Caco-2 (cell line): ENCODE measurements around the gene ASTN2. TPM values are rescaled to one million over a fixed set of nuclear protein-coding genes. Genes with fewer than 3 reads are reported as not detected.
A peak's percentile ranks its signal among the peaks of the same experiment; 100 is the strongest.

Experiments used
- BruUV-seq: library from RNA; stranded (reverse); fragments of 400-500 nt; replicated peaks from 2 replicates; lab custom pipeline; 2021; lab: Mats Ljungman, UMichigan
- CTCF ChIA-PET: fragments of 300-600 bp; sonication (Branson Sonifier 250); formaldehyde crosslinking; loops from one replicate; lab custom pipeline; 2022; ENCODE audit warnings: antibody characterized with exemption; lab: Charles Lee
- POLR2A ChIA-PET: fragments of 300-600 bp; sonication (Branson Sonifier 250); formaldehyde crosslinking; loops from one replicate; lab custom pipeline; 2022; ENCODE audit warnings: antibody characterized with exemption; lab: Charles Lee
- DNase-seq, 2 experiments: peaks; one replicate each; pipeline versions ENCODE4 v3.0.0 to v3.0.0-alpha.2; 2020 to 2022
- H3K27me3 ChIP-seq: replicated peaks from 2 replicates; pipeline ENCODE4 v1.6.0; 2011; ENCODE audit warnings: low read length; ENCODE audit not compliant: control insufficient read depth, insufficient read depth
- H3K36me3 ChIP-seq: 2 replicates; pipeline ENCODE4 v1.5.1; 2011; ENCODE audit warnings: low read length; ENCODE audit not compliant: control insufficient read depth, insufficient read depth
- H3K4me1 ChIP-seq: fragments of 250-450 bp; sonication (Bioruptor Pico); 2 replicates; pipeline ENCODE4 v1.5.1; 2020; ENCODE audit warnings: mild to moderate bottlenecking
- H3K4me3 ChIP-seq: 2 replicates; pipeline ENCODE4 v1.5.1; 2011; ENCODE audit warnings: low read depth, mild to moderate bottlenecking, control low read depth, low read length
- H3K9me3 ChIP-seq: fragments of 250-450 bp; sonication (Bioruptor Pico); 2 replicates; pipeline ENCODE4 v1.5.1; 2020; ENCODE audit warnings: mild to moderate bottlenecking, moderate library complexity
- H3K27ac Mint-ChIP-seq: one replicate; pipeline ENCODE4 v1.8.0; 2022; ENCODE audit warnings: mixed read lengths; ENCODE audit not compliant: unreplicated experiment
- H3K27me3 Mint-ChIP-seq: one replicate; pipeline ENCODE4 v1.8.0; 2022; ENCODE audit warnings: mixed read lengths; ENCODE audit not compliant: insufficient read depth, unreplicated experiment
- H3K36me3 Mint-ChIP-seq: one replicate; pipeline ENCODE4 v1.8.0; 2022; ENCODE audit warnings: mild to moderate bottlenecking, mixed read lengths; ENCODE audit not compliant: insufficient read depth, unreplicated experiment
- H3K4me1 Mint-ChIP-seq: one replicate; pipeline ENCODE4 v1.8.0; 2022; ENCODE audit warnings: low read depth, mixed read lengths; ENCODE audit not compliant: unreplicated experiment
- H3K4me3 Mint-ChIP-seq: one replicate; pipeline ENCODE4 v1.8.0; 2022; ENCODE audit warnings: mild to moderate bottlenecking, moderate library complexity, mixed read lengths; ENCODE audit not compliant: unreplicated experiment
- H3K9me3 Mint-ChIP-seq: one replicate; pipeline ENCODE4 v1.8.0; 2022; ENCODE audit warnings: mixed read lengths; ENCODE audit not compliant: unreplicated experiment
- intact Hi-C: fragments of 100-400 bp; cut with micrococcal nuclease; formaldehyde crosslinking; loops from one replicate; pipeline ENCODE4 v1.10.0; 2022; ENCODE audit not compliant: unreplicated experiment
- total RNA-seq: library from RNA; stranded (reverse); gene quantifications from 2 replicates; pipeline ENCODE4 v1.2.3, GENCODE V29; 2022
- TF ChIP-seq, protein P1 (sequence below), 2 experiments: fragments of 200-600 bp in 1 of 2; IDR thresholded peaks; 1 replicate in 1 of 2; 2 replicates in 1 of 2; pipeline versions ENCODE4 v1.5.1 to v1.8.0; 2011 to 2022; ENCODE audit warnings: antibody characterized with exemption in 1 of 2, control low read depth in 1 of 2, inconsistent platforms in 1 of 2, low read depth in 1 of 2, low read length in 1 of 2, mild to moderate bottlenecking in 1 of 2, moderate library complexity in 1 of 2; ENCODE audit not compliant: insufficient read depth in 1 of 2, severe bottlenecking in 1 of 2, unreplicated experiment in 1 of 2

ASTN2 gene
- total RNA-seq, 1 experiment from 2014 or later, result 12.7 TPM

DNA sequence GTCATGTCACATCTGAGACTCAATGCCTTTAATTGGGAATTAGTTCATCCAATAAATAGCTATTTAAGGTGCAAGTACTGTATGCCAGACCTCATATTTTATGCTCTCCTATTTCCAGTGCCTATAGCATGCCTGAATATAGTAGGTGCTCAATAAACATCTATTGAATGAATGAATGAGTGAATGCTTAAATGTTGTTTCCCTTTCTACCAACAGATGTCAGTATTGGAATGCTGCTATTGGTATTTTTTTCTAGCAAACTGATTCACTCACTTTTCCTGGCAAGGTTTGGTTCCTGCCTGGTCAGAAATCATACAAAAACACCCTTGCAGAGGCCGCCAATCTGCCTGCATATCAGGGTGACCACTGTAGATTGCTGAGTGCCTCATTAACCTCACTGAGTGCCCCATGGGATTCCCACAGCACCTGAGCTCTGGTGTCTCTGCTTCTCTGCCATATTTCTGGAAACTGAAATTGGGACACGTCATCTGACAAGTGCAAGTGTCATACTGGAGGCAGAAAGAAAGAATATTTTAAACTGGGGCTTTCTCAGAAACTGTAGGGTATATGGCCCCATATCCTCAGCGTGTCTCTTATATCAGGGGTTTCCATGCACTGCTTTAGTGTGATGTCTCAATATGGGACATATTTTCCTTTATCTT, 368.1 kb downstream of the ASTN2 start:
- Mint-ChIP-seq H3K36me3 (no peaks in the 10 kb centered on the region), H3K4me1 (no peaks in the 10 kb centered on the region), H3K4me3 (no peak overlapping the region), H3K27ac (no peak overlapping the region), H3K9me3 (no peaks in the 10 kb centered on the region), H3K27me3 (peaks cover 1% of the 10 kb centered on the region)
- Histone ChIP-seq H3K4me1 (no peaks in the 10 kb centered on the region), H3K27me3 (no peaks in the 10 kb centered on the region), H3K9me3 (no peaks in the 10 kb centered on the region), H3K36me3 (no peaks in the 10 kb centered on the region), H3K4me3 (no peak overlapping the region)
- no peak for DNase-seq
- ChIA-PET CTCF (no interaction called here), POLR2A (no interaction called here)
- intact Hi-C loops, result no loop called here
- no TSS peak for BruUV-seq
- TF ChIP-seq, protein P1, sequence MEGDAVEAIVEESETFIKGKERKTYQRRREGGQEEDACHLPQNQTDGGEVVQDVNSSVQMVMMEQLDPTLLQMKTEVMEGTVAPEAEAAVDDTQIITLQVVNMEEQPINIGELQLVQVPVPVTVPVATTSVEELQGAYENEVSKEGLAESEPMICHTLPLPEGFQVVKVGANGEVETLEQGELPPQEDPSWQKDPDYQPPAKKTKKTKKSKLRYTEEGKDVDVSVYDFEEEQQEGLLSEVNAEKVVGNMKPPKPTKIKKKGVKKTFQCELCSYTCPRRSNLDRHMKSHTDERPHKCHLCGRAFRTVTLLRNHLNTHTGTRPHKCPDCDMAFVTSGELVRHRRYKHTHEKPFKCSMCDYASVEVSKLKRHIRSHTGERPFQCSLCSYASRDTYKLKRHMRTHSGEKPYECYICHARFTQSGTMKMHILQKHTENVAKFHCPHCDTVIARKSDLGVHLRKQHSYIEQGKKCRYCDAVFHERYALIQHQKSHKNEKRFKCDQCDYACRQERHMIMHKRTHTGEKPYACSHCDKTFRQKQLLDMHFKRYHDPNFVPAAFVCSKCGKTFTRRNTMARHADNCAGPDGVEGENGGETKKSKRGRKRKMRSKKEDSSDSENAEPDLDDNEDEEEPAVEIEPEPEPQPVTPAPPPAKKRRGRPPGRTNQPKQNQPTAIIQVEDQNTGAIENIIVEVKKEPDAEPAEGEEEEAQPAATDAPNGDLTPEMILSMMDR (IDR thresholded peaks at IDR 0.05; ENCODE audit: insufficient read depth in 1 of 2, low read depth in 1 of 2, low read length in 1 of 2, severe bottlenecking in 1 of 2, unreplicated experiment in 1 of 2), result peak in 1 of 2 experiments; percentile 28

DNA sequence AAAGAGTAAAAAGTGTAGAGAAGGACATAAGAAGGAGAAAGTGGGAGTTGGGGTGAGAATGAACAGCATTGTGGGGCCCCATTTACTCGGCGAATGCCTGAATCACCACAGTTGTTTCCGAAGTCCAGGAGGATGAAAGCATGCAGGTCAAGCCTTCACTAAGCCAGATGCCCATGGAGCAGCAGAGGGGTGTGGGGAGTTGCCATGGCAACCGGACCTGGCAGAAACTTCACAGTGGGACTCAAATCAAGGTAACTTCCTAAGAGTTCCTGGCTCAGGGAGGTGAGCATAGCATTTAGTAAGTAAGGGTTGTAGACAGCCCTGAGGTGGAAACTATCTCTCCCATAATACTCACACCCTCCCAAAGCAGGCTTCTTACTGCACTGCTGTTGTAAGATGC, 370.6 kb downstream of the ASTN2 start:
- H3K9me3 ChIP-seq, result no peaks in the 10 kb centered on the region
- ChIA-PET CTCF (no interaction called here), POLR2A (no interaction called here)
- no TSS peak for BruUV-seq
- H3K27me3 ChIP-seq, result no peaks in the 10 kb centered on the region
- H3K4me1 ChIP-seq, result no peaks in the 10 kb centered on the region
- no peak overlapping the region for H3K4me3 ChIP-seq
- H3K36me3 Mint-ChIP-seq, result no peaks in the 10 kb centered on the region
- H3K27ac Mint-ChIP-seq, result no peak overlapping the region
- no peaks in the 10 kb centered on the region for H3K9me3 Mint-ChIP-seq
- no peaks in the 10 kb centered on the region for H3K36me3 ChIP-seq
- H3K4me3 Mint-ChIP-seq, result no peak overlapping the region
- no peaks in the 10 kb centered on the region for H3K4me1 Mint-ChIP-seq
- H3K27me3 Mint-ChIP-seq, result peaks cover 6% of the 10 kb centered on the region
- intact Hi-C loops, result no loop called here
- TF ChIP-seq, protein P1 (IDR thresholded peaks at IDR 0.05; ENCODE audit: insufficient read depth in 1 of 2, low read depth in 1 of 2, low read length in 1 of 2, severe bottlenecking in 1 of 2, unreplicated experiment in 1 of 2), result no peak
- no peak for DNase-seq

DNA sequence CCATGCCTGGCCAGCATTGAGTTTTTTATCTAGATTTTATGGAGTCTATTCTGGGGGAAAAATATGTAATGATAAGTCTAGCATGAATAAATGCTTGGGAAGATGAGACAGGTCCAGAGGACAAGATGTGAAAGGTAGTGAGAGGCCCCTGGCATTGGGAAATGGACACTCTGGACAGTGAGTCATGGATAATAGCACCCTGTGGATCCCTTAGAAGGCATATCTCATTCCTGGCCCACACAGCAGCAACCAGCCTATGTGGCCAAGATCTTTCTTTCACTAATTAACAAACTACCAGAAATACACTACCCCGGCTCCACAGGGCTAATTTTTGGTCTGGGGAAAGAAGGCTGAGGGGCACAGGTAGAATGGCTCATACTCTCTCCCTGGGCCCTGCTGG, 371.7 kb downstream of the ASTN2 start:
- Mint-ChIP-seq H3K36me3 (no peaks in the 10 kb centered on the region), H3K9me3 (no peaks in the 10 kb centered on the region), H3K4me1 (no peaks in the 10 kb centered on the region), H3K27ac (no peak overlapping the region), H3K27me3 (peaks cover 6% of the 10 kb centered on the region), H3K4me3 (no peak overlapping the region)
- no peaks in the 10 kb centered on the region for H3K36me3 ChIP-seq
- no peaks in the 10 kb centered on the region for H3K27me3 ChIP-seq
- ChIA-PET CTCF (no interaction called here), POLR2A (no interaction called here)
- intact Hi-C loops, result no loop called here
- BruUV-seq, result no TSS peak
- DNase-seq, result no peak
- TF ChIP-seq, protein P1 (IDR thresholded peaks at IDR 0.05; ENCODE audit: insufficient read depth in 1 of 2, low read depth in 1 of 2, low read length in 1 of 2, severe bottlenecking in 1 of 2, unreplicated experiment in 1 of 2), result no peak
- H3K4me3 ChIP-seq, result no peak overlapping the region
- no peaks in the 10 kb centered on the region for H3K9me3 ChIP-seq
- H3K4me1 ChIP-seq, result no peaks in the 10 kb centered on the region
